ENCODE measurements around the gene HS3ST4.

DNA sequence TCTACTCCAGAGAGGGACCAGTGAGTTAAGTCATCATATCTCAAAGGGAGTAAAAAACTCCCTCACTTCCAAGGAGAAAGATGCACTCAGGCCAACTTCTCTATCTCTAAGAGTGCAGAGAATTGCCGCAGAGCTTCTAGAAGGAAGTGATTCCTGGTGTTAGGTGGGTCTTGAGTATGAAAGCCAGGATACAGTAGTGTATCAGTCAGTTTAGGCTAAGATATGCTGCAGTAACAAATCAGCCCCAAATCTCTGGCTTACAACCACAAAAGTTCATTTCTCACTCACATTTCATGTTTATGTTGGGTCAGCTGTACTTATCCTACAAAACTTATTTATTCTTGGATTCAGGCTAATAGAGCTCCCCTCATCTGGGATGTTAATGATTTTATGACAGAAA is 106.3 kb downstream of the HS3ST4 start:
- TF ChIP-seq, protein P1, sequence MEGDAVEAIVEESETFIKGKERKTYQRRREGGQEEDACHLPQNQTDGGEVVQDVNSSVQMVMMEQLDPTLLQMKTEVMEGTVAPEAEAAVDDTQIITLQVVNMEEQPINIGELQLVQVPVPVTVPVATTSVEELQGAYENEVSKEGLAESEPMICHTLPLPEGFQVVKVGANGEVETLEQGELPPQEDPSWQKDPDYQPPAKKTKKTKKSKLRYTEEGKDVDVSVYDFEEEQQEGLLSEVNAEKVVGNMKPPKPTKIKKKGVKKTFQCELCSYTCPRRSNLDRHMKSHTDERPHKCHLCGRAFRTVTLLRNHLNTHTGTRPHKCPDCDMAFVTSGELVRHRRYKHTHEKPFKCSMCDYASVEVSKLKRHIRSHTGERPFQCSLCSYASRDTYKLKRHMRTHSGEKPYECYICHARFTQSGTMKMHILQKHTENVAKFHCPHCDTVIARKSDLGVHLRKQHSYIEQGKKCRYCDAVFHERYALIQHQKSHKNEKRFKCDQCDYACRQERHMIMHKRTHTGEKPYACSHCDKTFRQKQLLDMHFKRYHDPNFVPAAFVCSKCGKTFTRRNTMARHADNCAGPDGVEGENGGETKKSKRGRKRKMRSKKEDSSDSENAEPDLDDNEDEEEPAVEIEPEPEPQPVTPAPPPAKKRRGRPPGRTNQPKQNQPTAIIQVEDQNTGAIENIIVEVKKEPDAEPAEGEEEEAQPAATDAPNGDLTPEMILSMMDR (IDR thresholded peaks at IDR 0.05) = no peak
- no peak for TF ChIP-seq EZH2 (IDR thresholded peaks at IDR 0.05; ENCODE audit: borderline replicate concordance, insufficient read depth, low read depth, low read length, poor library complexity, severe bottlenecking)

Data from B cell (primary cell).